ENCODE measurements around the gene TMCC1.
"Not testable (repeated sequence)": the region's sequence is repeated elsewhere in the genome, so short reads cannot be mapped to it uniquely, and the experiment has no call there.

Gene TMCC1

DNA sequence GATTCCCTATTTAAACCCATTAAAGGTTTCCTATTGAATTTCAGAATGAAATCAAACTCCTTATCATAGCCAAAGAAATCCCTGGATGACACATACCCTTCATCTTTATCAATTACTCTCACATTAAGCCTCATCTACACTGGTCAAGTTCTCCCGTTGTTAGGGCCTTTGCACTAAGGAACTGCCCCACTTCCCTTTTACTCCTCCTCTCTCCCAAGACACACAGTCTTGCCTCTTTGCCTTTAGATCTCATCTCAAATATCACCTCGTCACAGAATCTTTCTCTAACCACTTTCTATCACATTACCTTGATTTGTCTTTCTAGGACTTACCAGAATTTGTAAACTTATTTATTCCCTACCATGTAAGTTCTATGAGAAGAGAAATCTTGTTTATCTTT is 117.6 kb downstream of the TMCC1 start:
- Mint-ChIP-seq H3K27me3 (no peaks in the 10 kb centered on the region), H3K4me1 (peaks cover 6% of the 10 kb centered on the region), H3K27ac (no peak overlapping the region), H3K9me3 (no peaks in the 10 kb centered on the region), H3K36me3 (peaks cover 9% of the 10 kb centered on the region), H3K4me3 (no peak overlapping the region)

DNA sequence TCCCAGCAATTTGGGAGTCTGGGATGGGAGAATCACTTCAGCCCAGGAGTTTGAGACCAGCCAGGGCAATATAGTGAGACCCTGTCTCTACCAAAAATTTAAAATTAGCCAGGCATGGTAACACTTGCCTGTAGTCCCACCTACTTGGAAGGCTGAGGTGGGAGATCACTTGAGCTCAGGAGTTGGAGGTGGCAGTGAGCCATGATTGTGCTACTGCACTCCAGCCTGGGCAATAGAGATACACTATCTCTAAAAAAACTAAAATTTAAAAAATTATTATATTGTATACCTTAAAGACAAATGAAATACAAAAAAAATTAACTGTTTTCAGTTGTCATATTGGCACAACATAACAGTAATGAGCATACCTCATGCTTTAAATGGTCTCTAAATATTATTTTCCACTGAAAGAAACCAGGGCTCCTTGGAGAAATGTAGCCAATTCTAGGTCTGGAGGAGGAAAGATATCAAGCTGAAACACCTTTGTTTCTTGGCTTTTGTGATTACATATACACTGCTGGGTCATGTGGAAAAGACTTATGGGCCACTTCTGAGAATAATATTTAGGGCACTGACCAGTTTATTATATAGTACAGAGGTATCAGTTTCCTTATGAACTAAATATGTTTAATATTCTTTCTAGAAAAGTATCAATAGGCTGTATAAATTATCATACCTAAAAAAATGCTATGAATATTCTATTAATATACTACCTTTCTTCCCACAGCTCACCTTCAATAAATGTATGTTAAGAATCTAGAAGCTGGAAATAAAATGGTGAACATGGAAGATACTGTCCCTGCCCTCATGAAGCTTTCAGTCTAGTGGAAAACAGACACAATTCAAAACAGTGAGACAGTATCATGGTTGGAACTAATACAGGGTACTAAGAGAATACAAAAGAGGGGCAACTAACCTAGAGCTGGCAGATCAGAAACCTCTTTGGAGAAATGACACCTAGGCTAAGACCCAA is 119.5 kb downstream of the TMCC1 start:
- Mint-ChIP-seq H3K9me3 (no peaks in the 10 kb centered on the region), H3K27me3 (no peaks in the 10 kb centered on the region), H3K4me3 (no peak overlapping the region), H3K4me1 (peaks cover 6% of the 10 kb centered on the region), H3K27ac (no peak overlapping the region), H3K36me3 (peaks cover 9% of the 10 kb centered on the region)

DNA sequence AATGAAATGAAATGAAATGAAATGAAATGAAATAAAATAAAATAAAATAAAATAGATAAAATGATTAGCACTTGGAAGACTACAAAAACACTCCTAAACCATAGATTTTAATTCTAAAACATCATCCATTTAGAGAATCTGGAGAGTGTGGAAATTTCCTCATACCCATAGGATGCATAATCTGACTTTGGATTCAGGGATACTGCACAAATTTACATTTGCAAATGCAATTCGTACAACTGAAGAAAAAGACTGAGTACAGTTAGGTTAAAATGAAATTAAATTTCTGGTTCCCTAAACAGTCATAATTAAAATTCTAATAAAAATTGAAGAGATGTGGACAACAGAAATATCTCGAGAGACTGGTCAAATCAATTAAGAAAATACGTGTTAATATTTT is 122.9 kb downstream of the TMCC1 start:
- H3K9me3 Mint-ChIP-seq = no peaks in the 10 kb centered on the region
- no peak overlapping the region for H3K4me3 Mint-ChIP-seq
- H3K4me1 Mint-ChIP-seq = peaks cover 17% of the 10 kb centered on the region
- peaks cover 8% of the 10 kb centered on the region for H3K36me3 Mint-ChIP-seq
- no peaks in the 10 kb centered on the region for H3K27me3 Mint-ChIP-seq
- no peak overlapping the region for H3K27ac Mint-ChIP-seq

DNA sequence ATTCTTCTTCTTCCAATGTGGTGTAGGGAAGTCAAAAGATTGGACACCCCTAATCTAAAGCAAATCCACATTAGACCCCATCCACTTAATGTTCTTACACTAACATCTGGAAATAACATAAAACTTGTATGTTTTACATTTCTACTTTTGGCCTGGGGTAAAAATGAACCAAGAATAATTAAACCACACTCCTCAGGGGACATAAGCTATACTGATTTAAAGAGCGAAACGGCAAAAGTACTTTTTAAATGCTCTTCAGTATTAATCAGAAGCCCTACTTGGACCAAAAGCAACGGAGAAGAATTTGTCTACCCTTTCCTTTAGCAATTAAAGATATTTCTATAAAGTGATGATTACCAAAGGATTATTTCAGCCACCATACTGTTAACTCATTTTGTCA is 123.9 kb downstream of the TMCC1 start:
- no peaks in the 10 kb centered on the region for H3K9me3 Mint-ChIP-seq
- H3K4me1 Mint-ChIP-seq = peaks cover 17% of the 10 kb centered on the region
- no peaks in the 10 kb centered on the region for H3K27me3 Mint-ChIP-seq
- no peak overlapping the region for H3K27ac Mint-ChIP-seq
- peaks cover 8% of the 10 kb centered on the region for H3K36me3 Mint-ChIP-seq
- H3K4me3 Mint-ChIP-seq = no peak overlapping the region

DNA sequence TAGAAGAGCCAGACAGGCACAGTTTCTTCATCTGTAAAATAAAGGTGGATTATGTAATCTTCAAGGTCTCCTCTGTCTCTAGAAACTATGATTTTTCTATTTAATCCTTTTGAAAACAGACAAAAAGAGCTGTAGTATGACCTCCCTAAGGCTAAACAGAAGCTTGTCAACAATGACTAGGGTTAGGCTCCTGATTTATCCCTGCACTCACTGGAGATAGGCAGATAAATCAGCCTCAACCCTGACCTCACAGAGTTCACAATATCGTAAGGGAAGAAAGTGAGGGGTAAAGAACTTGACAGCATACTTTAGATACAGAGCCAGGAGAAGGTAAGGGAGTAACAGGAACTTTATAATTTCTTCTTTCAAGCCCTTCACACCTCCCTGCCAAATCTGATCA is 124.8 kb downstream of the TMCC1 start:
- Mint-ChIP-seq H3K9me3 (no peaks in the 10 kb centered on the region), H3K4me3 (no peak overlapping the region), H3K27ac (no peak overlapping the region), H3K36me3 (peaks cover 8% of the 10 kb centered on the region), H3K27me3 (no peaks in the 10 kb centered on the region), H3K4me1 (peaks cover 22% of the 10 kb centered on the region)

DNA sequence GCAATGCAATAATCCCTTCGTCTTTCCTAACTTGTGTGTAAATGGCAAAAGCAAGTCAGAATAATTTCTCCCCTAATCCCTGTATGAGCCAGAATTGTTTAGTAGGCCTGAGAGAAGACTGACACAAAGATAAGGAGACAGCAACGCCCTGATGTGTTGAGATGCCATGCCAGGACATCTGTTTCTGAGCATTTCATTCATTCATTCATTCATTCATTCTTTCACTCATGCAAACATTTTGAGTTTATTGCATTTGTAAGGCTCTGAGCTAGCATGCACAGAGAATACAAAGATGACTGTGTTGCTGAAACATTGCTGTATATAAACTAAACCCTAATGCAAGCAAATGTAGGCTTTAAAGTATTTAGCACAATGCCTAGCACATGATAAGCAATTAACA is 127.4 kb downstream of the TMCC1 start:
- Mint-ChIP-seq H3K4me3 (no peak overlapping the region), H3K27me3 (no peaks in the 10 kb centered on the region), H3K4me1 (peaks cover 16% of the 10 kb centered on the region), H3K27ac (no peak overlapping the region), H3K9me3 (no peaks in the 10 kb centered on the region), H3K36me3 (peaks cover 8% of the 10 kb centered on the region)

DNA sequence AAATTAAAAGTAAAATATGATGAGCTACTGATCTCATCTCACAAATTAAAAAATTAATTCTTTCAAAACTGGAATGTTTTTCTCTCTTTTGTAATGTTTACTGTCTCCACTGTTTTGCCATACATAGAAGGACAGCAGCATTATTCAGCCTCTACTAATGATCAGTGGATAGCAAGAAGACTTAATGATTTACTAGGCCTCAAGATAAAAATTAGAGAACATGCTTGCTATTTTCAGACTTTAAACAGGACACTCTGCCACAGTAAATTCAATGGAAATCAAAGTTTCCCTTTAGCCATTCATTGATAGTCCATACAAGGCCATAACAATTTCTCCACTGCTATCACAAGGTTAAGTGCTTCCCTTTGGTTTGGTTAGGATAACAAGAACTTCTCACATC is 129.4 kb downstream of the TMCC1 start:
- Mint-ChIP-seq H3K4me1 (peaks cover 16% of the 10 kb centered on the region), H3K27ac (peak overlapping the region; percentile 55), H3K36me3 (peaks cover 8% of the 10 kb centered on the region), H3K9me3 (no peaks in the 10 kb centered on the region), H3K4me3 (no peak overlapping the region), H3K27me3 (no peaks in the 10 kb centered on the region)

DNA sequence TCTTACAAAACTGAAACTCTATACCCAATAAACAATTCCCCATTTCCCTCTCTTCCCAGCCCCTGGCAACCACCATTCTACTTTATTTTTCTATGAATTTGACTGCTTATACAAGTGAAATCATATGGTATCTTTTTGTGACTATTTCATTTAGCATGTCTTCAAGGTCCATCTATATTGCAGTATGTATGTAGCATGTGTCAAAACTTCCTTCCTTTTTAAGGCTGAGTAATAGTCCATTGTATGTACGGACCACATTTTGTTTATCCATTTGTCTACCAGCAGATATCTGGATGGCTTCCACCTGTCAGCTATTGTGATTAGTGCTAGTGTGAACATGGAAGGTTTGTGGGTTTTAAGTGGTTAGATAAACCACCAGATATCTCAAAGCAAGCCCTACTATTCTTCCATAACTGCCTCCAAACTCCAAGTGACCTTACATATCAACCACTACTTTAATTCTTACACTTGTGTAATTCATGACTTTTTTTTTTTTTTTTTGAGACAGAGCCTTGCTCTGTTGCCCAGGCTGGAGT is 134.7 kb downstream of the TMCC1 start:
- Mint-ChIP-seq H3K4me1 (no peaks in the 10 kb centered on the region), H3K9me3 (peaks cover under 1% of the 10 kb centered on the region), H3K27ac (no peak overlapping the region), H3K27me3 (no peaks in the 10 kb centered on the region), H3K36me3 (peaks cover 20% of the 10 kb centered on the region), H3K4me3 (no peak overlapping the region)

DNA sequence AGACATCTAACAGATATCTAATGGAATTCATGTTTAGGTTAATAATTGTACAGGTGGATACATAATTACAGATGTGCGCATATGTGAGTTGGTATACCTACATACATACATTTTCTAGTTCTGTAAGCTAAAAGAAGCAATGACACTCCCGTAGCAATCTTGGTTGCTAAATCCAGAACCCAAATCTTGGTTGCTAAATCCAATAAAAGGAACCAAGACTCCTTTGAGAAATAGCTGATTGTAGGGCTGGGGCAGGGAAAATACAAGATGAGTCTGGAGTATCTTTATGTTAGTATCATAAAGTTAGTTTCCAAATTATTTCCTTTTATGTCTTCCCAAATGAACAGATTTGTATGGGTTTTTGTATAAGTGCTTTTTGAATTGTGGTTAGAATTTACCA is 135.2 kb downstream of the TMCC1 start:
- Mint-ChIP-seq H3K27me3 (no peaks in the 10 kb centered on the region), H3K4me3 (no peak overlapping the region), H3K4me1 (no peaks in the 10 kb centered on the region), H3K9me3 (peaks cover 6% of the 10 kb centered on the region), H3K36me3 (peaks cover 24% of the 10 kb centered on the region), H3K27ac (no peak overlapping the region)

DNA sequence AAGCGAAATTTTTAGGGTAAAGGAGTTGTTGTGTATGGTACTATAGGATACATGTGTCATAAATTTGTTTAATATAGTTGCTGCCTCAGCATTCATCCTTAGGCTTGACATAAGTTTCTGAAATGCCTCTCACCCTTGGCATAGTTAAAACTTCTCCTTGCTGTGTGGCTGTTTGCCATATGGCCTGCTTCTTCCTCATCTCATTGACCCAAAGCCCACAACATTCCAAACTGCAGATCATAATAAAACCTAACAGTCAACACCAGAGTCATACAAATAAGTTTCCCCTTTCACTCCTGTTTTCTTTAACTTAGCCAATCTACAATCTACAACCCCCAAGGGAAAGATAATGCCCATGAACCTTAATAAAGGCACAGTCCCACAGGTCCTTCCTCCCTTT is 136.6 kb downstream of the TMCC1 start:
- H3K9me3 Mint-ChIP-seq = peaks cover 14% of the 10 kb centered on the region
- H3K27ac Mint-ChIP-seq = no peak overlapping the region
- H3K4me3 Mint-ChIP-seq = no peak overlapping the region
- no peaks in the 10 kb centered on the region for H3K27me3 Mint-ChIP-seq
- no peaks in the 10 kb centered on the region for H3K4me1 Mint-ChIP-seq
- H3K36me3 Mint-ChIP-seq = peaks cover 32% of the 10 kb centered on the region

DNA sequence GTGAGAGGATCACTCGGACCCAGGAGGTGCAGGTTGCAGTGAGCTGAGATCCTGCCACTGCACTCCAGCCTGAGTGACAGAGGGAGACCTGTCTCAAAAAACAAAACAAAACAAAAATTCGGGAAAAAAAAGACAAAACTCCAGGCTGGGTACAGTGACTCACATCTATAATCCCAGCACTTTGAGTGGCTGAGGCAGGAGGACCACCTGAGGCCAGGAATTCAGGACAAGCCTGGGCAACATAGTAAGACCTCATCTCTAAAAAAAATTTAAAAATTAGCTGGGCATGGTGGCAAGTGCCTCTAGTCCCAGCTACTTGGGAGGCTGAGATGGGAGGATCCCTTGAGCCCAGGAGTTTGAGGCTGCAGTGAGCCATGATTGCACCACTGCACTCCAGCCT is 142.4 kb downstream of the TMCC1 start:
- not testable (repeated sequence) for H3K27me3 Mint-ChIP-seq, H3K27ac Mint-ChIP-seq, H3K4me1 Mint-ChIP-seq, H3K4me3 Mint-ChIP-seq
- Mint-ChIP-seq H3K36me3 (peaks cover 21% of the 10 kb centered on the region), H3K9me3 (peaks cover 14% of the 10 kb centered on the region)

DNA sequence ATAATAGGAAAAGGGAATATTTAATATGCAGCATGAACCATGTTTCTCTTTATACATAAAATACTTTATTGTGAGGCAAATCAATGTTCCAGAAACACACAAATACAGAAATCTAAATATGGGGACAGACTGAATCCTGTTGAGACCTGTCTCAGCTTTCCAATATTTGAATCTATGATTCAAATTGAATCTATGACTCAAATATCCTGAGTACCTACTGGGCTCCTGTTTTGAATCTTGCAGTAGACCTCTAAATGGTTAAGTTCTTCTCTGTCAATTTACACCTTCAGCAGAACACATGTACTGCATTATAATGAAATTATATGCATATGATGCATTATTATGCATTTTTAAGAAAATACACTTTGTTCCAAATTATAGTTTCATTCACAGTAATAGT is 143.8 kb downstream of the TMCC1 start:
- peaks cover 14% of the 10 kb centered on the region for H3K36me3 Mint-ChIP-seq
- H3K27me3 Mint-ChIP-seq = no peaks in the 10 kb centered on the region
- H3K4me3 Mint-ChIP-seq = no peak overlapping the region
- H3K9me3 Mint-ChIP-seq = peaks cover 14% of the 10 kb centered on the region
- peaks cover 12% of the 10 kb centered on the region for H3K4me1 Mint-ChIP-seq
- no peak overlapping the region for H3K27ac Mint-ChIP-seq

DNA sequence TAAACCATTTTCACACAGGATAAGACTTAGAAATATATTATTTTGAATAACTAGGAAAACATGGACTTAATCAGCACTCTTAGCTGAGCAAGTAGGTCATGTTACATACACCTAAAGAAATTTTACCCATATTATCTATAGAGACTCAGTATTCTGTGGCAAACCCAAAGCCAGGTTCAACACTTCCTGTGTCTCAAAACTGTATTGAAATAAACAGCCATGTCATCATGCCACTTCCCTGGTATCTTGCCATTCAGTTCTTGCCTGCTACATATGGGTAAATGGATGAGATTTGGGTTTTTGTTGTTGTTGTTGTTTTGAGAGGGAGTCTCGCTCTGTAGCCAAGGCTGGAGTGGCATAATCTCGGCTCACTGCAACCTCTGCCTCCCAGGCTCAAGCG is 145.5 kb downstream of the TMCC1 start:
- peaks cover 5% of the 10 kb centered on the region for H3K9me3 Mint-ChIP-seq
- no peak overlapping the region for H3K27ac Mint-ChIP-seq
- H3K36me3 Mint-ChIP-seq = peaks cover 6% of the 10 kb centered on the region
- H3K4me3 Mint-ChIP-seq = no peak overlapping the region
- H3K4me1 Mint-ChIP-seq = peaks cover 16% of the 10 kb centered on the region
- H3K27me3 Mint-ChIP-seq = no peaks in the 10 kb centered on the region

DNA sequence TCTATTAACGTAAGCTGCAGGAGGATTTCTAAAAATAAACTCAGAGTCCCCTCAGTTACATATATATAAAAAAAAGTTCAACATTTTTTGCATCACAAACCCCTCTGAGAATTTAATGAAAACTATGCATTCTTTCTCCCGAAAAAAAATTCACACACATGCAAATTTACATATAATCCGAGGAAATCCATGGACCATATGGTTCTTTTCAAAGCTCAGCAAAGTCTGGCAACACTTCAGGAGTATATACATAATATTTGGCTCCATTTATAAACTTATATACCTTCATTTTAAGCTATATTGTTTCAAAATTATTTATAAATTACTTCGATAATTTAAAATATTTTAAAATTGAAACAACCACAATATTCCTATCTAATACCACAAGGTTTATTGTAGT is 146.4 kb downstream of the TMCC1 start:
- no peaks in the 10 kb centered on the region for H3K9me3 Mint-ChIP-seq
- no peaks in the 10 kb centered on the region for H3K36me3 Mint-ChIP-seq
- H3K4me1 Mint-ChIP-seq = peaks cover 25% of the 10 kb centered on the region
- no peaks in the 10 kb centered on the region for H3K27me3 Mint-ChIP-seq
- no peak overlapping the region for H3K27ac Mint-ChIP-seq
- no peak overlapping the region for H3K4me3 Mint-ChIP-seq

DNA sequence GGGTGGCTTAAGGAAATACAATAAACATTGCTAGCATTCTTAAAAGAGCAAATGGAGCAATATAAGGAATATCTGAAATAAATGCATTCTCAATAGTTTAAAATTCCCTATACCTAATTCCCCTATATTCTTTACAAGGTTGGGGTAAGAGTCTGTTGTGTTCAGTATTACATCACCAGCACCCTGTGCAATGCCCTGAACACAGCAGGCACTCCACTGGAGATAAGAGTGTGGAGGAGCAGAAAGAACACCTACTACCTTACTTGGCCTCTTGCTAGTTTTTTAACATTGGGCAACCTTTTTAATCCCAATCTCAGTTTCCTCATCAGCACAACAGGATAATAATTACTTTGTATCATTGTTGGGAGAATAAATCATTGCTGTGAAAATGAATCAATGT is 146.9 kb downstream of the TMCC1 start:
- Mint-ChIP-seq H3K9me3 (no peaks in the 10 kb centered on the region), H3K4me1 (peaks cover 30% of the 10 kb centered on the region), H3K4me3 (no peak overlapping the region), H3K36me3 (no peaks in the 10 kb centered on the region), H3K27me3 (no peaks in the 10 kb centered on the region), H3K27ac (no peak overlapping the region)

DNA sequence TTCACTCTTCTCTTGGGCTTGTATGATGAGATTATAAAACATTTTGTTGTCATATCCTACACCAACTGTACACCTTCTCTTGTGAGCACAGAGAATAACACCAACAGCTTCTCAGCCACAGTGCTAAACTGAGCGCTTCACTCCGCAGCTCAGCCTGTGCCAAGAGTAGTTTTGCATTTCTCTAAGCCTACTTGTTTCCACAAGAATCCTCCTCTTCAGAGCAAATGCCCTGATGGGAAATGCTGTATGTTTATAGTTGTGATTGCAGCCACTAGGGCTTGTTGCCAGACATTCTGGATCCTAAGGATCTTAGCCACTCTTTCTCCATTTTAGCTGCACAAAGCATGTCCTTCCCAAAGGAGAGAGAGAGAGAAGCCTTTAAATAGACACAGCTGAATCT is 148.3 kb downstream of the TMCC1 start:
- Mint-ChIP-seq H3K27me3 (no peaks in the 10 kb centered on the region), H3K4me1 (peaks cover 33% of the 10 kb centered on the region), H3K27ac (no peak overlapping the region), H3K36me3 (peaks cover 2% of the 10 kb centered on the region), H3K9me3 (no peaks in the 10 kb centered on the region), H3K4me3 (no peak overlapping the region)

All from activated naive CD4-positive, alpha-beta T cell treated with anti-CD3 and anti-CD28 coated beads, Interleukin-2, amount 50 U/mL, for 24 hours (primary cell).